Measurements from ENCODE around the gene CDK19. TPM values are rescaled to one million over a fixed set of nuclear protein-coding genes. Genes with fewer than 3 reads are reported as not detected.

The CDK19 gene
- total and polyA plus RNA-seq, 3 donors from 2014 or later, result 30.7 to 50.0 (median 31.5) TPM

- no peak for DNase-seq
These were observed 186.9 kb downstream of the CDK19 start for GRCh38 chr6:110628330-110628729.

GRCh38 chr6:110626442-110626841 lies 188.8 kb downstream of the CDK19 start:
- no peak overlapping the region for H3K27ac ChIP-seq
- peaks cover under 1% of the 10 kb centered on the region for H3K4me1 ChIP-seq
- no peak for DNase-seq
- TF ChIP-seq POLR2A (IDR thresholded peaks at IDR 0.05) (no peak), CTCF (IDR thresholded peaks at IDR 0.05) (no peak)
- no peaks in the 10 kb centered on the region for H3K9me3 ChIP-seq
- no peaks in the 10 kb centered on the region for H3K36me3 ChIP-seq (ENCODE audit: low read depth, missing control alignments)
- H3K4me3 ChIP-seq, result no peak overlapping the region
- 51 to 55% methylated on average over 1 of the region's 1 CpG for WGBS, 2 donors
- no peaks in the 10 kb centered on the region for H3K27me3 ChIP-seq
- intact Hi-C loops (cut with DNase I; ENCODE audit: low total_unique reads), result no loop called here

More at GRCh38 chr6:110628330-110628729, 186.9 kb downstream of the CDK19 start:
- no peak for TF ChIP-seq POLR2A (IDR thresholded peaks at IDR 0.05)
- no peak for TF ChIP-seq CTCF (IDR thresholded peaks at IDR 0.05)
- Histone ChIP-seq H3K4me3 (no peak overlapping the region), H3K4me1 (no peaks in the 10 kb centered on the region), H3K27ac (no peak overlapping the region), H3K36me3 (ENCODE audit: low read depth, missing control alignments) (no peaks in the 10 kb centered on the region), H3K27me3 (no peaks in the 10 kb centered on the region), H3K9me3 (no peaks in the 10 kb centered on the region)
- 91 to 94% methylated on average over 5 of the region's 5 CpGs for WGBS, 2 donors
- intact Hi-C loops (cut with DNase I; ENCODE audit: low total_unique reads), result no loop called here

GRCh38 chr6:110625883-110626282 lies 189.4 kb downstream of the CDK19 start:
- H3K9me3 ChIP-seq, result no peaks in the 10 kb centered on the region
- peaks cover 6% of the 10 kb centered on the region for H3K4me1 ChIP-seq
- H3K36me3 ChIP-seq (ENCODE audit: low read depth, missing control alignments), result no peaks in the 10 kb centered on the region
- TF ChIP-seq POLR2A (IDR thresholded peaks at IDR 0.05), result no peak
- TF ChIP-seq CTCF (IDR thresholded peaks at IDR 0.05), result no peak
- H3K4me3 ChIP-seq, result no peak overlapping the region
- no peaks in the 10 kb centered on the region for H3K27me3 ChIP-seq
- no peak overlapping the region for H3K27ac ChIP-seq
- no peak for DNase-seq
- WGBS, 2 donors, result 83 to 88% methylated on average over 2 of the region's 2 CpGs
- intact Hi-C loops (cut with DNase I; ENCODE audit: low total_unique reads), result no loop called here

GRCh38 chr6:110622912-110623578 lies 192.2 kb downstream of the CDK19 start:
- Histone ChIP-seq H3K36me3 (ENCODE audit: low read depth, missing control alignments) (no peaks in the 10 kb centered on the region), H3K9me3 (no peaks in the 10 kb centered on the region), H3K27ac (no peak overlapping the region), H3K4me1 (peaks cover 14% of the 10 kb centered on the region), H3K4me3 (no peak overlapping the region), H3K27me3 (no peaks in the 10 kb centered on the region)
- DNase-seq, result no peak
- intact Hi-C loops (cut with DNase I; ENCODE audit: low total_unique reads), result no loop called here
- WGBS, 2 donors, result 54 to 81% methylated on average over 2 of the region's 2 CpGs
- TF ChIP-seq POLR2A (IDR thresholded peaks at IDR 0.05) (no peak), CTCF (IDR thresholded peaks at IDR 0.05) (no peak)

- WGBS, 2 donors, result 78 to 79% methylated on average over 3 to 9 of the region's 9 CpGs
- Histone ChIP-seq H3K4me1 (peaks cover 14% of the 10 kb centered on the region), H3K4me3 (no peak overlapping the region), H3K27me3 (no peaks in the 10 kb centered on the region), H3K9me3 (no peaks in the 10 kb centered on the region), H3K27ac (peak overlapping the region in 1 of 2 donors; percentile 68), H3K36me3 (ENCODE audit: low read depth, missing control alignments) (no peaks in the 10 kb centered on the region)
- TF ChIP-seq CTCF (IDR thresholded peaks at IDR 0.05), result no peak
- no peak for TF ChIP-seq POLR2A (IDR thresholded peaks at IDR 0.05)
- DNase-seq, result no peak
- intact Hi-C loops (cut with DNase I; ENCODE audit: low total_unique reads), result no loop called here
These were observed 194.2 kb downstream of the CDK19 start for GRCh38 chr6:110621061-110621460.

All from testis (tissue), 3 donors.